Measurements from ENCODE around the gene TAC3.
"Not testable (repeated sequence)": the region's sequence is repeated elsewhere in the genome, so short reads cannot be mapped to it uniquely, and the experiment has no call there.

TAC3 gene

DNA sequence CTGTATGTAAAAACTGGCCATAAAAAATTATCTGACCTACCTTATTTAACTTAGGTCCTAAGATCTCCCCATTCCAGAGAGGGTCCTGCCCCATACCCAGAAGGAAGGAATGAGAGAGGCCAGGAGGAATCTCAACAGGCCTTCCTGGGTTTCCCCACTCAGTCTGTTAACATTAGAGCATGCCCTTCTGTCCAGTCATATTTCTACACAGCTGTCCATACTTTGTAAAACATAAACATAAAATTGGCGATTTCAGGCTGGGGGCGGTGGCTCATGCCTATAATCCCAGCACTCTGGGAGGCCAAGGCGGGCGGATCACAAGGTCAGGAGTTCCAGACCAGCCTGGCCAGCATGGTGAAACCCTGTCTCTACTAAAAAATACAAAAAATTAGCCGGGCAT, 6.0 kb upstream of the TAC3 start:
- H3K23ac ChIP-seq (ENCODE audit: low read length in 2 of 2); H3K9me3 ChIP-seq (ENCODE audit: control insufficient read depth, low read length); H3K4ac ChIP-seq (ENCODE audit: low read depth in 1 of 2, low read length in 2 of 2); H3K36me3 ChIP-seq (ENCODE audit: control insufficient read depth in 1 of 2, insufficient read depth in 2 of 2, low read depth in 1 of 2, low read length in 2 of 2); H4K8ac ChIP-seq (ENCODE audit: low read length); H2BK120ac ChIP-seq (ENCODE audit: low read depth, low read length); H3K4me3 ChIP-seq (ENCODE audit: insufficient read depth in 1 of 2, low read depth in 1 of 2, low read length in 2 of 2); H2AFZ ChIP-seq (ENCODE audit: low read depth, low read length); H3K9ac ChIP-seq (ENCODE audit: low read length); H3K4me2 ChIP-seq (ENCODE audit: low read length, poor library complexity, severe bottlenecking); H2BK5ac ChIP-seq (ENCODE audit: low read depth, low read length, poor library complexity, severe bottlenecking); H3K4me1 ChIP-seq (ENCODE audit: control insufficient read depth, insufficient read depth, low read depth, low read length); H4K91ac ChIP-seq (ENCODE audit: low read length); H2BK12ac ChIP-seq (ENCODE audit: low read length in 2 of 2); H3K18ac ChIP-seq (ENCODE audit: low read depth in 1 of 2, low read length in 2 of 2); H2AK5ac ChIP-seq (ENCODE audit: low read length, severe bottlenecking); H3K14ac ChIP-seq (ENCODE audit: low read length in 2 of 2); H2BK15ac ChIP-seq (ENCODE audit: low read depth, poor library complexity, severe bottlenecking); H3K79me1 ChIP-seq (replicated peaks; ENCODE audit: low read length, poor library complexity, severe bottlenecking); H3K27ac ChIP-seq (ENCODE audit: low read length, poor library complexity, severe bottlenecking): not testable (repeated sequence)
- peaks cover 27 to 33% of the 10 kb centered on the region in 2 experiments for H3K27me3 ChIP-seq (ENCODE audit: control insufficient read depth in 1 of 2, insufficient read depth in 1 of 2, low read length in 2 of 2)
- 84% methylated on average over 5 of the region's 5 CpGs for WGBS
- DNase-seq = peak; percentile 64

DNA sequence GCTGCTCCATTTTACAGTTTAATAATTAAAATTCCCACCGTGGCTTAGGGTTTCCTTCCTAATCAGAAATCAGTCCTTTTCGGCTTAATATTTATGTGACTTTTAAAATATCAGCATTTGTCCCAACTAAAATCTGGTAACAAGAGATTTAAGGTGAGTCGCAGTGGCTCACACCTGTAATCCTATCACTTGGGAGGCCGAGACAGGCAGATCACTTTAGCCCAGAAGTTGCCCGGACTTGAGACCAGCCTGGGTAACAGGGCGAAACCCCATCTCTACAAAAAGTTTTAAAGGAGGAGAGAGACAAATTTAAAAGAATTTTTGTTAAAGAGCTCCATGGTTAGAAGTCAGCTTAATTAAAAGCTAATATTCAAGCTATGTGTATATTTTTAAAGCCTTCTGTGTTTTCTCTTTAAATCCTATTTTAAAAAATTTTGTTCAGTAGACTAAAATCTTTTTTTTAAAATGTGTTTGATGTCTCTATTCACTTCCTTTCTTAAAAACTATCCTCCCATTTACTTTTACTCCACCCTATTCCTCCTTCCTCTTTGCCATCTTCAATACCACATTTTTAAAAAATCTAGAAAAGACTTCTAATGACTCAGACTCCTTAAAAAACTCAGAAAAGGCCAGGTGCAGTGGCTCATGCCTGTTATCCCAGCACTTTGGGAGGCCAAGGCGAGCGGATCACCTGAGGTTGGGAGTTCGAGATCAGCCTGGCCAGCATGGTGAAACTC, 3.8 kb upstream of the TAC3 start:
- Histone ChIP-seq H2BK5ac (ENCODE audit: low read depth, low read length, poor library complexity, severe bottlenecking) (no peak overlapping the region), H3K4ac (ENCODE audit: low read depth in 1 of 2, low read length in 2 of 2) (no peak overlapping the region), H3K23ac (ENCODE audit: low read length in 2 of 2) (no peak overlapping the region), H2AFZ (ENCODE audit: low read depth, low read length) (no peak overlapping the region), H3K36me3 (ENCODE audit: control insufficient read depth in 1 of 2, insufficient read depth in 2 of 2, low read depth in 1 of 2, low read length in 2 of 2) (no peaks in the 10 kb centered on the region), H2BK15ac (ENCODE audit: low read depth, poor library complexity, severe bottlenecking) (no peak overlapping the region), H2BK120ac (ENCODE audit: low read depth, low read length) (no peak overlapping the region), H3K14ac (ENCODE audit: low read length in 2 of 2) (no peak overlapping the region), H3K9me3 (ENCODE audit: control insufficient read depth, low read length) (no peaks in the 10 kb centered on the region), H3K4me2 (ENCODE audit: low read length, poor library complexity, severe bottlenecking) (no peak overlapping the region), H4K91ac (ENCODE audit: low read length) (no peak overlapping the region), H3K27ac (ENCODE audit: low read length, poor library complexity, severe bottlenecking) (no peak overlapping the region), H3K9ac (ENCODE audit: low read length) (no peak overlapping the region), H3K27me3 (ENCODE audit: control insufficient read depth in 1 of 2, insufficient read depth in 1 of 2, low read length in 2 of 2) (peaks cover 23 to 28% of the 10 kb centered on the region in 2 experiments), H4K8ac (ENCODE audit: low read length) (no peak overlapping the region), H3K18ac (ENCODE audit: low read depth in 1 of 2, low read length in 2 of 2) (no peak overlapping the region), H3K4me1 (ENCODE audit: control insufficient read depth, insufficient read depth, low read depth, low read length) (no peaks in the 10 kb centered on the region), H3K4me3 (ENCODE audit: insufficient read depth in 1 of 2, low read depth in 1 of 2, low read length in 2 of 2) (no peak overlapping the region), H3K79me1 (replicated peaks; ENCODE audit: low read length, poor library complexity, severe bottlenecking) (no peaks in the 10 kb centered on the region), H2BK12ac (ENCODE audit: low read length in 2 of 2) (no peak overlapping the region), H2AK5ac (ENCODE audit: low read length, severe bottlenecking) (no peak overlapping the region)
- no peak for DNase-seq
- 89% methylated on average over 7 of the region's 9 CpGs for WGBS

DNA sequence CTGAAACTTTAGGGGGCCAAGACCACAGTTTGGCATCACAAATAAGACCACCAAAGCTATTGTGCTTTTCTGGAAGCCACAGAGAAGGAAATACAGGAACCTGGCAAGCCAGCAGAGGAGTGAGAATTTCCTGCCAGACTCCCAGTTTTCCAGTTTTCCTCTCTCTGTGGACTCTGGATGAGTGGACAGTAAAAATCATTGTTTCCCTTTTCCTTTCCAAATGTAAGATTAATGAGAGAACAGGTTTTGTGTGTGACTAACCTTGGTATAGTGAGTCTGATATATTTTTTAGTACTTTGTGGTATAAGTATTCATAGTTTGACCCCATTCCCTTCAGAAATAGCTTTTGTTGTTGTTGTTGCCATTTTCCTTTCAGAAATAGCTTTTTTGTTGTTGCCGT, 2.6 kb upstream of the TAC3 start:
- Histone ChIP-seq H4K8ac (ENCODE audit: low read length) (no peak overlapping the region), H3K18ac (ENCODE audit: low read depth in 1 of 2, low read length in 2 of 2) (no peak overlapping the region), H2BK12ac (ENCODE audit: low read length in 2 of 2) (no peak overlapping the region), H3K36me3 (ENCODE audit: control insufficient read depth in 1 of 2, insufficient read depth in 2 of 2, low read depth in 1 of 2, low read length in 2 of 2) (no peaks in the 10 kb centered on the region), H2BK120ac (ENCODE audit: low read depth, low read length) (no peak overlapping the region), H3K14ac (ENCODE audit: low read length in 2 of 2) (no peak overlapping the region), H3K27ac (ENCODE audit: low read length, poor library complexity, severe bottlenecking) (no peak overlapping the region), H3K4ac (ENCODE audit: low read depth in 1 of 2, low read length in 2 of 2) (no peak overlapping the region), H3K9ac (ENCODE audit: low read length) (no peak overlapping the region), H2BK5ac (ENCODE audit: low read depth, low read length, poor library complexity, severe bottlenecking) (no peak overlapping the region), H3K4me2 (ENCODE audit: low read length, poor library complexity, severe bottlenecking) (no peak overlapping the region), H3K9me3 (ENCODE audit: control insufficient read depth, low read length) (no peaks in the 10 kb centered on the region), H2AFZ (ENCODE audit: low read depth, low read length) (no peak overlapping the region), H2AK5ac (ENCODE audit: low read length, severe bottlenecking) (no peak overlapping the region), H3K4me3 (ENCODE audit: insufficient read depth in 1 of 2, low read depth in 1 of 2, low read length in 2 of 2) (no peak overlapping the region), H3K23ac (ENCODE audit: low read length in 2 of 2) (no peak overlapping the region), H3K79me1 (replicated peaks; ENCODE audit: low read length, poor library complexity, severe bottlenecking) (no peaks in the 10 kb centered on the region), H3K27me3 (ENCODE audit: control insufficient read depth in 1 of 2, insufficient read depth in 1 of 2, low read length in 2 of 2) (peaks cover 29 to 34% of the 10 kb centered on the region in 2 experiments), H2BK15ac (ENCODE audit: low read depth, poor library complexity, severe bottlenecking) (no peak overlapping the region), H4K91ac (ENCODE audit: low read length) (no peak overlapping the region), H3K4me1 (ENCODE audit: control insufficient read depth, insufficient read depth, low read depth, low read length) (no peaks in the 10 kb centered on the region)
- no peak for DNase-seq
- 100% methylated on average over 1 of the region's 1 CpG for whole genome bisulfite sequencing

DNA sequence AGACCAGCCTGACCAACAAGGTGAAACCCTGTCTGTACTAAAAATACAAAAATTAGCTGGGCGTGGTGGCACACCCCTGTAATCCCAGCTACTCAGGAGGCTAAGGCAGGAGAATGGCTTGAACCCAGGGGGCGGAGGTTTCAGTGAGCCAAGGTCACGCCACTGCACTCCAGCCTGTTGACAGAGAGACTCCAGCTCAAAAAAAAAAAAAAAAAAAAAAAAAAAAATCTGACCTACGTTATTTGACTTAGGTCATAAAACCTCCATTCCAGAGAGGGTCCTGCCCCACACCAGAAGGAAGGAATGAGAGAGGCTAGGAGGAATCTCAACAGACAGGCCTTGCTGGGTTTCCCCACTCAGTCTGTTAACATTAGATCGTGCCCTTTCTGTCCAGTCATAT, 2.0 kb upstream of the TAC3 start:
- H2BK12ac ChIP-seq (ENCODE audit: low read length in 2 of 2); H3K4me1 ChIP-seq (ENCODE audit: control insufficient read depth, insufficient read depth, low read depth, low read length); H3K4me2 ChIP-seq (ENCODE audit: low read length, poor library complexity, severe bottlenecking); H3K4me3 ChIP-seq (ENCODE audit: insufficient read depth in 1 of 2, low read depth in 1 of 2, low read length in 2 of 2); H2AK5ac ChIP-seq (ENCODE audit: low read length, severe bottlenecking); H4K8ac ChIP-seq (ENCODE audit: low read length); H3K9me3 ChIP-seq (ENCODE audit: control insufficient read depth, low read length); H2BK15ac ChIP-seq (ENCODE audit: low read depth, poor library complexity, severe bottlenecking); H3K18ac ChIP-seq (ENCODE audit: low read depth in 1 of 2, low read length in 2 of 2); H3K79me1 ChIP-seq (replicated peaks; ENCODE audit: low read length, poor library complexity, severe bottlenecking); H3K36me3 ChIP-seq (ENCODE audit: control insufficient read depth in 1 of 2, insufficient read depth in 2 of 2, low read depth in 1 of 2, low read length in 2 of 2); H4K91ac ChIP-seq (ENCODE audit: low read length); H3K27ac ChIP-seq (ENCODE audit: low read length, poor library complexity, severe bottlenecking); H2BK5ac ChIP-seq (ENCODE audit: low read depth, low read length, poor library complexity, severe bottlenecking); H2AFZ ChIP-seq (ENCODE audit: low read depth, low read length); H3K9ac ChIP-seq (ENCODE audit: low read length); H3K23ac ChIP-seq (ENCODE audit: low read length in 2 of 2); H3K4ac ChIP-seq (ENCODE audit: low read depth in 1 of 2, low read length in 2 of 2); H2BK120ac ChIP-seq (ENCODE audit: low read depth, low read length); H3K14ac ChIP-seq (ENCODE audit: low read length in 2 of 2): not testable (repeated sequence)
- WGBS = 62% methylated on average over 5 of the region's 5 CpGs
- peaks cover 34 to 39% of the 10 kb centered on the region in 2 experiments for H3K27me3 ChIP-seq (ENCODE audit: control insufficient read depth in 1 of 2, insufficient read depth in 1 of 2, low read length in 2 of 2)
- DNase-seq = peak; percentile 51

Measured in mesenchymal stem cell (in vitro differentiated cells and primary cell).